Neural crest cell (in vitro differentiated cells): ENCODE measurements around the gene DCPS. TPM values are rescaled to one million over a fixed set of nuclear protein-coding genes. Genes with fewer than 3 reads are reported as not detected.
"Not testable (repeated sequence)": the region's sequence is repeated elsewhere in the genome, so short reads cannot be mapped to it uniquely, and the experiment has no call there.

Experiments used
- DNase-seq: peaks from one replicate; pipeline ENCODE4 v3.0.0; 2021; ENCODE audit warnings: low read depth, mixed read lengths, low spot score
- H3K27ac Mint-ChIP-seq: one replicate; pipeline ENCODE4 v1.8.0; 2021; ENCODE audit warnings: mild to moderate bottlenecking, mixed read lengths; ENCODE audit not compliant: unreplicated experiment
- H3K27me3 Mint-ChIP-seq: 2 replicates; pipeline ENCODE4 v1.8.0; 2021; ENCODE audit warnings: low read depth, mild to moderate bottlenecking, mixed read lengths
- H3K36me3 Mint-ChIP-seq: 2 replicates; pipeline ENCODE4 v1.8.0; 2021; ENCODE audit warnings: low read depth, mild to moderate bottlenecking, mixed read lengths
- H3K4me1 Mint-ChIP-seq: 2 replicates; pipeline ENCODE4 v1.8.0; 2021; ENCODE audit warnings: mixed read lengths
- H3K4me3 Mint-ChIP-seq: one replicate; pipeline ENCODE4 v1.8.0; 2021; ENCODE audit warnings: mild to moderate bottlenecking, mixed read lengths
- H3K9me3 Mint-ChIP-seq: 2 replicates; pipeline ENCODE4 v1.8.0; 2021; ENCODE audit warnings: mixed read lengths
- CTCF ChIP-seq: fragments of 200-600 bp; sonication (generic); conservative IDR thresholded peaks from 2 replicates; pipeline ENCODE4 v1.5.0; 2021; ENCODE audit warnings: antibody characterized with exemption, mild to moderate bottlenecking
- total RNA-seq: library from RNA; stranded (reverse); gene quantifications from 2 replicates; pipeline ENCODE4 v1.2.1, GENCODE V29; 2021

DCPS gene
- total RNA-seq, 1 donor from 2014 or later = 23.3 TPM

- DNase-seq = no peak
- H3K4me3 Mint-ChIP-seq = peak overlapping the region; percentile 41
- H3K36me3 Mint-ChIP-seq = no peaks in the 10 kb centered on the region
- no peak overlapping the region for H3K27ac Mint-ChIP-seq
- no peaks in the 10 kb centered on the region for H3K9me3 Mint-ChIP-seq
- TF ChIP-seq CTCF = no peak
- H3K4me1 Mint-ChIP-seq = peaks cover 19% of the 10 kb centered on the region
- no peaks in the 10 kb centered on the region for H3K27me3 Mint-ChIP-seq
Measured at GRCh38 chr11:126366064-126366822, 62.4 kb downstream of the DCPS start.

DNA sequence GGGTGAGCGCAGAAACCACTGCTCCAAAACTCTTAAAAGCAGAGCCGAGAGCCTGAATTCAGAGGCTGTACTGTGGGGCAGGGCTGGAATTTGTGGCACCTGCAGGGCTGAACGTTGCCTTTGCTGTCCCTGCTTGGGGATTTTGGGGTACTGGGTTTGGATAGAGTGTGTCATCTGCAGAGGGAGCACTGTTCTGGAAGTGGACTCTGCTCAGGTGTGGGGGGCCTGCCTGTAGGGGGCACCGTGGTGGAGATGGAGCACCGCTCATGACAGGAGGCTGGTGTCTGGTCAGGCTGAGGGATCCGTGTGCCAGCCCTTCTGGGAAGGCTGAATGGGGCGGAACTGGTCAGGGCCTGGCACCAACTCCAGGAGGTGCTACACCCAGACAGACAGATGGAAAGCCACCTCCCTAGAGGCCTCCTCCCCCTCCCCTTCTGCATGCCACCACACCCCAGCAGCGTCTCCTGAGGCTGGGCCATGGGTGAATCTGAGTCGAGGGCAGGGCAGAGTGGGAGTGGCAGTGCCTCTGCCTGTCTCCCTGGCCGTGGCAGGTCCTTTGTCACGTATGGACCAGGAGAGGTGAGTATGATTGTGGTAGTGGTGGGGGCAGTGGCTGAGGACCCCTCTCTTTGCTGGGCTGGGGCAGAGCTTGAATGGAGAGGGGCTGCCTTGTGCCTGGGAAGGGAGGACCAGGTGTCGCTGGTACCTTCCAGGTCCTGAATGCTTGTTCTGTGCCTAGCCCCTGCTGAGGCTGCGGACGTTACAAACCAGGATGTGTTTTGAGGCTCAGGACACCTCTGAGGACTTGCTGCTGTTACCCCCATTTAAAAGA lies 63.2 kb downstream of the DCPS start:
- not testable (repeated sequence) for H3K27me3 Mint-ChIP-seq, H3K9me3 Mint-ChIP-seq, DNase-seq, H3K36me3 Mint-ChIP-seq
- H3K27ac Mint-ChIP-seq = peak overlapping the region; percentile 12
- peak overlapping the region; percentile 41 for H3K4me3 Mint-ChIP-seq
- H3K4me1 Mint-ChIP-seq = peaks cover 16% of the 10 kb centered on the region

GRCh38 chr11:126367806-126368205 lies 63.9 kb downstream of the DCPS start:
- not testable (repeated sequence) for H3K36me3 Mint-ChIP-seq, H3K9me3 Mint-ChIP-seq, DNase-seq, H3K4me3 Mint-ChIP-seq, H3K27me3 Mint-ChIP-seq, H3K27ac Mint-ChIP-seq
- peaks cover 13% of the 10 kb centered on the region for H3K4me1 Mint-ChIP-seq

DNA sequence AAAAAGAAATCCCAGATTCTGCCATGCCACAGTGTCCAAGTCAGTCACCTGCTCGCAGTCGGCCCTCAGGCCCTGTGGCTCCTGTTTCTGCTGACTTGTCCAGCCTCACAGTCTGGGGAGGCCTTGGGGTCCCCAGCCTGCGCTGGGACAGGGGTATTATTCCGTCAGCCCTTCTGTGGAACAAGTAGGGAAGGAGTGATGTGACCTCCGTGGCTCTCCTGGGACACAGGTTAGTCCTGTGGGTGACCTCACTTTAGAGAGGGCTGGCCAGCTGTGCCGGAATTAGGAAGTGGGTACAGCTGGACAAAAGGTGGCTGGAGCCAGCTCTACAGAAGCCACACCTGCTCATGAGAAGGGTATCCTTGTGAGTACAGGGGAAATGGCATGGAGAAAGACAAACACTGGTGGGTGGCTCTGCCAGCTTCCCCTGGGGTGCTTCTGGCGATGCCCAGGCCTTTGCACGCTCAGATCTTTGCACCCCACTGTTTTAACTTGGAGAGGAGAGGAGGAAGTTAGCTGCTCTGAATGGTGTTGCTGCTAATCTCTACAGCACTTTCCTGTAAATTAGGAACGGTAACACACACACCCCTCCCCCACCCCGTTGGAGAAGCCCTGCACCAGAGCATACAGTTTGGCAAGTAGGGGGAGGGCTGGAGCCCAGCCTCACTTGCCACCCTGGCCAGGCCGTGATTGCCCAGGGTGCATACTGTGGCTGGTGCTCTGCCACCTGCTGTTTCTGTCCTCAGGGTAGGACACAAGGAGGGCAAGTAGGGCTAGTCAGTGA lies 64.7 kb downstream of the DCPS start:
- H3K36me3 Mint-ChIP-seq, H3K9me3 Mint-ChIP-seq, H3K4me3 Mint-ChIP-seq, DNase-seq, H3K27me3 Mint-ChIP-seq, H3K27ac Mint-ChIP-seq: not testable (repeated sequence)
- H3K4me1 Mint-ChIP-seq = peaks cover 11% of the 10 kb centered on the region

DNA sequence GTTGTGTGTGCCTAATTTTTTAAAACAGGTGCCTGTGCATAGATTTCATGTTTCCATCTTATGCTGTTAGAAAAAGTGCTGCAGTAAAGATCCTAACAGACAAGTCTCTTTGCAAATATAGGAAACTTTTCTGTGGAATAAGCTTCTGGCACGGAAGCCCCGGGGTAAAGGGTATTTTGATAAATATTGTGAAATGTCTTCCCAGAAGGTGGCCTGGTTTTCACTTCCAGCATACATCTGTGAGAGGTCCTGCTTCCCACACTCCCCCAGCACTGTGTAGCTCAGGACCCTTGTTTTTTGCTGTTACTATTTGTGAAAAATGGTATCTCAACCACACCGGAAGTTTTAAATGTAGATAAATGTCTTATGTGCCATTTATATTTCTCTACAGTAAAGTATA lies 66.2 kb downstream of the DCPS start:
- Mint-ChIP-seq H3K36me3 (no peaks in the 10 kb centered on the region), H3K27me3 (no peaks in the 10 kb centered on the region), H3K27ac (no peak overlapping the region), H3K4me1 (peaks cover 11% of the 10 kb centered on the region), H3K4me3 (no peak overlapping the region), H3K9me3 (no peaks in the 10 kb centered on the region)
- no peak for TF ChIP-seq CTCF
- DNase-seq = no peak

- H3K27me3 Mint-ChIP-seq = no peaks in the 10 kb centered on the region
- H3K4me3 Mint-ChIP-seq = no peak overlapping the region
Measured at GRCh38 chr11:126371595-126371994, 67.7 kb downstream of the DCPS start.

DNA sequence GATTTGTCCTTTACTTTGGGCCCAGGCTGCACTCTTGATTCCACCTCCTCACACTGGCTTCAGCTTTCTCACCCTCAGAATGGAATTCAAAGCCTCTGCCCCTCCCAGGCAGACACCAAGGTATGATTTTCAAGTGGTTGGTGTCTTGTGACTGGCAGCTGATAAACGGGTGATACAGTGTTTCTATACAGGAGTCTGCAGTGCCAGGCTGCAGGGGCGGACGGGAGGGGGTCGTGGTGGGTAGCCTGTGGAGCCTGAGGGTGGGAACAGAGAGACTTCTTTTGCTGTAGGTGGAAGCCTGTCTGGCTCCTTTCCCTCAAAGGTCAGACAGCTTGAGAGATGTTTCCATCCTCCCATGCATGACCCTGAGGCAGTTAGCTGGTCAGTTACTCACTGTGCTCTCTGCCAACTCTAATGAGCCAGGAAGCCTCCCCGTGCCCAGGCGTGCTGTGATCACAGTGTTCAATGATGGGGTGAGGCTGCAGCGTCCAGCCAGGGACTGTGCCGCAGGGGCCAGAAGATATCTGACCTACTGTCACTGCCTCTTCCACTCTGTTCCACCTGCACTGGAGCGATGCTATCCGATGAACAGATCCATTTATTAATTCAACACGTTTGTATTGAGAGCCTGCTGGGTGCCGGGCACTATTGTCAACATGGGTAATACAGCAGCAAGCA lies 69.7 kb downstream of the DCPS start:
- H3K4me1 Mint-ChIP-seq = peaks cover 14% of the 10 kb centered on the region
- H3K27me3 Mint-ChIP-seq, H3K4me3 Mint-ChIP-seq, H3K27ac Mint-ChIP-seq, DNase-seq, H3K9me3 Mint-ChIP-seq, H3K36me3 Mint-ChIP-seq: not testable (repeated sequence)

More at GRCh38 chr11:126371595-126371994, 67.7 kb downstream of the DCPS start:
- peaks cover 14% of the 10 kb centered on the region for H3K4me1 Mint-ChIP-seq
- H3K36me3 Mint-ChIP-seq = no peaks in the 10 kb centered on the region
- no peaks in the 10 kb centered on the region for H3K9me3 Mint-ChIP-seq
- TF ChIP-seq CTCF = no peak
- H3K27ac Mint-ChIP-seq = no peak overlapping the region
- DNase-seq = no peak

DNA sequence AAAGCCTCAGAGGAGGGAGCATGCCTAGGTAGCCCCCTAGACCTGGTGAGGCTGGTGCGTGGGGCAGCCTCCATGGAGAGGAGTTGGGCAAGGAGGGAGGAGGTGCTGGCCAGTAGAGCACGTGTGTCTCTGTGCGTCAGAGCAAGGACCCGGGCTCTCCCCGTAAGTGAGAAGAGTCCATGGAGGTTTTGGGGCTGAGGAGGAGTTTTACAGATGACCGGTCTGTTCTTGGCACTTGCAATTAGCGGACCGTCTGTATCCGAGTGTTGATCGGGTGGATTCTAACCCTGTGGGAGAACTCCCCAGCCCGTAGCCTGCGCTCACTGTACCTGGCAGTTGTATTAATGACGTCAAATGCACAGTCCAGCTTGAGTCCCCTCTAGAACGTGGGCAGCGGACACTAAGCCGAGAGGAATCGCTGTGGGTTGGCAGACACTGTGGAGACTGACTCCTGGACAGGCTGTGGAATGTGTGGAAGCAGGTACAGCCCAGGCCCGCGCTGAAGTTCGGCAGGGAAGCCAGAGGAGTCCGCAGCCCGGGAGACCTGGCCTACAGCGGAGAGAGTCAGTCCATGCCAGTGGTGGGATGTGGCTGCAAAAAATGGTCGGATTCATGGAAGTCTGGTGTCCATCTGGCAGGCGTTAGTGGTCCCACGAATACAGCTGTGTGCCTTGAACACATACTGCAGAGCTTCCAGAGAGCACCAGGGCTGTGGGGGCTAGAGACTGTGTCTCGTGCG lies 70.9 kb downstream of the DCPS start:
- DNase-seq, H3K27me3 Mint-ChIP-seq, H3K9me3 Mint-ChIP-seq, H3K27ac Mint-ChIP-seq, H3K36me3 Mint-ChIP-seq, H3K4me3 Mint-ChIP-seq: not testable (repeated sequence)
- H3K4me1 Mint-ChIP-seq = peaks cover 14% of the 10 kb centered on the region
